SK-N-DZ (cell line): ENCODE measurements around the gene CCDC124. TPM values are rescaled to one million over a fixed set of nuclear protein-coding genes. Genes with fewer than 3 reads are reported as not detected.
"Not testable (repeated sequence)": the region's sequence is repeated elsewhere in the genome, so short reads cannot be mapped to it uniquely, and the experiment has no call there.

Experiments used
- DNase-seq: peaks from one replicate; pipeline ENCODE4 v3.0.0-alpha.2; 2015; ENCODE audit warnings: low spot score
- polyA plus RNA-seq, 2 experiments: library from polyadenylated mRNA; depleted of rRNA; stranded (reverse); fragments of >200 nt; gene quantifications; 2 replicates each; pipeline ENCODE4 v1.2.3, GENCODE V29; 2014

CCDC124 gene
- polyA plus RNA-seq (2014; cell fraction: cytosol; rRNA removed) = 29.3 and 53.5 TPM in 2 replicates
- polyA plus RNA-seq (2014; cell fraction: nucleus; rRNA removed) = 17.7 and 45.8 TPM in 2 replicates

DNA sequence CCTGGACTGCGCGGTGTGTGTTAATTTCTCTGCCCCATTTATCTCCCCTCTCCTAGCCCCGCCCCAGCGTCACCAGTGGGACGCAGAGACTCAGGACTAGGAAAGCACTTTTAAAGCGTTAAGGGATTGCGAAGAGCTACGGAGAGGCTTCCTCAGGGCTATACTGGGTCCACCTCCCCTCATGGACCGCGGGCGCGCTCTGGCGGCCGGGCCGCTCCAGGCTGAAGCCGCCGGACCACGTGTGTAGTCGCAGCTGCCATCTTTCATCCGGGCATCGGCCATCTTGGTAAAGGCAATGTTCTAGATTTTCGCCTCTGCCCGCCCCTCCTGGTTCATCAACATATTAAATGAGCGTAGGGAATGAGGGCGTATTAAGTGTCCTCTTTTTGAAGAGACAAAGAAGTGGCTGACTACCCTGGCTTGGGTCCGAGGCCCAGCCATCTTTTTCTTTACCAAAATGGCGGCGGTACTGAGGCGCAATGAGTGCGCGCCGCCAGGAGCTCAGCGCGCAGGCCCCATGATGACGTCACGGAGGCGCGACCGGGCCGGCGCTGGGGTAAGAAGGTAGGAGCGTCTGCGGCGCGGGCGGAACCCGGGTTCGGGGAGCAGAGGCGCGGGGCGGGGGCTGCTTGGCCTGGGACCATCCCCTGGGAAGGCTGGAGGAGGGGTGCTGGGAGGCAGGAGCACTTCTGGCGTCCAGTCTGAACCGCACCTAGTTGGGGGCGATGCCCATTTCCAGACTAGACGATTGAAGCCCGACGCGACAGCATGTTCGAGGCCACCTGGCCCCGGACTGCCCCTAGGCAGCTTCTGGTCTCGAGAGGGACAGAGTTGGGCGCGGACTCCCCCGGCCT lies at the start of gene CCDC124:
TSS of gene CCDC124 (plus strand) at position 531 of the 854 bp plus-strand sequence. CDS start 3,406 bp downstream, outside the sequence.
- peak; percentile 92 for DNase-seq

DNA sequence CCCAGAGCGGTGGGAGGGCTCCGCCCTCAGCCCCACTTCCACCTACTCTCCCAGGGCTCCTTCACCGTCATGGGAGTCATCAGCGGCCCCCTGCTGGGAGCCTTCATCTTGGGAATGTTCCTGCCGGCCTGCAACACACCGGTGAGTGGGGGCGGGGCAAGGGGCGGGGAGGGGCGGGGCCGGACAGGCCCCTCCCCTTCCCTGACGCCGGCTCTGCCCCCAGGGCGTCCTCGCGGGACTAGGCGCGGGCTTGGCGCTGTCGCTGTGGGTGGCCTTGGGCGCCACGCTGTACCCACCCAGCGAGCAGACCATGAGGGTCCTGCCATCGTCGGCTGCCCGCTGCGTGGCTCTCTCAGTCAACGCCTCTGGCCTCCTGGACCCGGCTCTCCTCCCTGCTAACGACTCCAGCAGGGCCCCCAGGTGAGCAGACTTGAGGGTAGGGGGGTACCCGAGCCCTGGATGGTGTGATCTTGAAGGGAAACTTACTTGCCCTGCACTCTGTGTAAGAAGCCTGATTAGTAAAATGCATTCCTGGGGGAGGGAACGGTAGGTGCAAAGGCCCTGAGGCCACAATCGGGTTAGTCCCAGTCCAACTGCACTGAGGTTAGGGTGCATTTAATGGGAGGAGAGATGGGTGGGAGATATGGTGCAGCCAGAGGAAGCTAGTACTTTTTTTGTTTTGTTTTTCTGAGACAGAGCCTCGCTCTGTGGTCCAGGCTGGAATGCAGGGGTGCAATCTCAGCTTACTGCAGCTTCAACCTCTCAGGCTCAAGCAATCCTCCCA lies 49.0 kb upstream of the CCDC124 start:
- DNase-seq = no peak

DNA sequence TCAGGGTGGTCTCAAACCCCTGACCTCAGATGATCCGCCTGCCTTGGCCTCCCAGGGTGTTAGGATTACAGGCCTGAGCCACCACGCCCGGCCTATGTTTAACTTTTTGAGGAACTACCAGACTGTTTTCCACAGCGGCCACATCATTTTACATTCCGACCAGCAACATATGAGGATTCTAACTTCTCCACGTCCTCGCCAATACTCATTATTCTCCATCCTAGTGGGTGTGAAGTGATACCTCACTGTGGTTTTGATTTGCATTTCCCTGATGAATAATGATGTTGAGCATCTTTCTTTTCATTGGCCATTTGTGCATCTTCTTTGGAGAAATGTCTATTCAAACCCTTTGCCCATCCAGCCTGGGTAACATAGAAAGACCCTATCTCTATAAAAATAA lies 46.3 kb upstream of the CCDC124 start:
- no peak for DNase-seq

GRCh38 chr19:17887221-17887620 lies 45.6 kb upstream of the CCDC124 start:
- not testable (repeated sequence) for DNase-seq

DNA sequence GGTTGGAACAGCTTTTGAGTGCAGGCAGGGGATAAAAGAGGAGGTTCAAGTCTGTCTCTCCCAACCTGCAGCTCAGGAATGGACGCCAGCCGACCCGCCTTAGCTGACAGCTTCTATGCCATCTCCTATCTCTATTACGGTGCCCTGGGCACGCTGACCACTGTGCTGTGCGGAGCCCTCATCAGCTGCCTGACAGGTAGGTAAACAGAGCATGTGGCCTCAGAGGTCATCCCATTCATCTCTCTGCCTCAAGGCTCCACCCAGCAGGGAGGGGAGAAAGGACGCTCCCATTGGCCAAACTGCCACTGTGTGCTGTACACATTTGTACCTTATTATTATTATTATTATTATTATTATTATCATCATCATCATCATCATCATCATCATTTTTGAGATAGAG lies 44.6 kb upstream of the CCDC124 start:
- no peak for DNase-seq

GRCh38 chr19:17889609-17890214 lies 43.1 kb upstream of the CCDC124 start:
- DNase-seq = no peak

DNA sequence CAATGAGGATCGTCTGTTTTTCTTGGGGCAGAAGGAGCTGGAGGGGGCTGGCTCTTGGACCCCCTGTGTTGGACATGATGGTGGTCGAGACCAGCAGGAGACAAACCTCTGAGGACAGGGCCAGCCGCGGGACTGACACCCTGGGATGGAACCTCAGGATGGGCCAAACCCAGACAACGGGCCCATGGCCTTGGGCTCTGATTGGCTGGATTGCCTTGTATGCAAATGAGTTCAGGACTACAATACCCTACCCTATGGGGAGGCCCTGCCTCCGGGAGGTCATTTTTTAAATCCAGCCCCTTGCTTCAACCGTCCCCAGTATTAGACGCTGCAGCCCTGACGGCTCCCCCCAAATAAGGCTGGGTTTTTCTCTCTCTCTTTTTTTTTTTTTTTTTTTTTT lies 39.0 kb upstream of the CCDC124 start:
- no peak for DNase-seq

DNA sequence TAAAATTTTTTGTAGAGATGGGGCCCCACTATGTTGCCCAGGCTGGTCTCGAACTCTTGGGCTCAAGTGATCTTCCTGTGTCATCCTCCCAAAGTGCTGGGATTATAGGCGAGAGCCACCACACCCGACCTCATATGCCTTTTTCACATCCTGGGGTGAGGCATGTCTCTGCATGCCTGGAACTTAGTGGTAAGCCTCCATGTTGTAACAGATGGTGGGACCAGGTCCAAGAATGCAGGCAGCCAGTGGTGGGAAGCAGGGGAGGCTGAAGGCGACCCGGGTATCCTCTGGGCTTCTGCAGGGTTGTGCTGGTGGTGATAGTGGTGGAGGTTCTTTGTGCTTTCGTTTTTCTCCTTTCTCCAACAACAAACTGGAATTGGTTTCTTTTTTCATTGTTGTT lies 30.1 kb upstream of the CCDC124 start:
- no peak for DNase-seq

DNA sequence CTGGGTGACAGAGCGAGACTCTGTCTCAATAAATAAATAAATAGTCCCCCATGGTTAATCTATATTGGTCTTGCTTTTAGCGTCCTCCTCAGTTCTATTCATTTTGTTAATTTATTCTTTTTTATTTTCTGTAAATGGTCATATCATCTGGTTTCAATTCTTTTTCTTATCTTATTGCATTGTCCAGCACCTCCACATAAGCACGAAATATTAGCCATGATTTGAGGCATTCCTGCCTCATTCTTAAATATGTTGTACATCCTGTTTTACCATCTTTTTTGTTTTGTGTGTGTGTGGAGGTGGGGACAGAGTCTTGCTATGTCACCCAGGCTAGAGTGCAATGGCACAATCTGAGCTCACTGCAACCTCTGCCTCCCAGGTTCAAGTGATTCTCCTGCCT lies 24.6 kb upstream of the CCDC124 start:
- DNase-seq = no peak

GRCh38 chr19:17909003-17909732 lies 23.6 kb upstream of the CCDC124 start:
- DNase-seq = no peak

DNA sequence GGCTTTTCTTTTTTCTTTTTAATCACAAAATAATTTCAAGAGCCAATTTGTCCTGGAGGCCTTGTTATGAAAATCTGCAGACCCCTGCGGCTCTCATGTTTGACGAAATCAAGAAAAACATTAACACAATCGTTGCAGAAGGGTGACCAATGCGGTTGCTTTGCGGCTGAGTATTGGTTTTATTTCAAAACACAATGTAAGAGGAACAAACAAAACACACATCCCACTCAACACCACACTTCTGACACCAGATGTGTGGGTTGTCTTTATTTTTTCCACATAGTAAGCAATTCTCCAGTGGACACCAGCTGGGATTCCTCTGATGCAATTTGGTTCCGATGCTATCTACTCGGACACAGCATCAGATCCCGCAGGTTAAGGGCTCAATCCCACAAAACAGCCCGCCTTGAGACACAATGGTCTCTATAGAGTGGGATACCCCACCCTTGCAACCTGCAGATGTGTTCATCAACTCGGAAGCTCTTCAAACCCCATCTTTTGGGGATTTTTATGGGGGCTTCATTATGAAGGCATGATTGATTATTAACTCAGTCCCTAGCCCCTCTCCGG lies 21.9 kb upstream of the CCDC124 start:
- no peak for DNase-seq

DNA sequence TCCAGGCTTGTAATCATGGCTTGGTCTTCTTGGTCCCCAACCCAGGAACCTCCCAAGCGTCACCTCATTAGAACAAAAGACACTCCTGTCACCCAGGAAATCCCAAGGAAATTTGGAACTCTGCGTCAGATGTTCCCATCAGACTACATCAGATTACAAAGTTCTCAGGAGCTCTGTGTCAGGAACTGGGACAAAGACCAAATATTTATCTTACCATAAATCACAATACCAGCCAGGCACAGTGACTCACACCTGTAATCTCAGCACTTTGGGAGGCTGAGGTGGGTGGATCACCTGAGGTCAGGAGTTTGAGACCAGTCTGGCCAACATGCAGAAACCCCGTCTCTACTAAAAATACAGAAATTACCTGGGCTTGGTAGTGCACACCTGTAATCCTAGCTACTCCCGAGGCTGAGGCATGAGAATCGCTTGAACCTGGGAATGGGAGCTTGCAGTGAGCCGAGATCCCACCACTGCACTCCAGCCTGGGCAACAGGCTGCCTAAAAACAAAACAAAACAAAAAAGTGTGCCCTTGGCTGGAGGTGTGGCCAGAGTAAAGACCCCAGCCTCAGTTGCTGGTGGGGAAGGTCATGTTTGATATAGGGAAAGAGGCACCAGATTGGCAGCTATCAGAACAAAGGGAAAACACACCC lies 16.7 kb upstream of the CCDC124 start:
- DNase-seq = no peak

DNA sequence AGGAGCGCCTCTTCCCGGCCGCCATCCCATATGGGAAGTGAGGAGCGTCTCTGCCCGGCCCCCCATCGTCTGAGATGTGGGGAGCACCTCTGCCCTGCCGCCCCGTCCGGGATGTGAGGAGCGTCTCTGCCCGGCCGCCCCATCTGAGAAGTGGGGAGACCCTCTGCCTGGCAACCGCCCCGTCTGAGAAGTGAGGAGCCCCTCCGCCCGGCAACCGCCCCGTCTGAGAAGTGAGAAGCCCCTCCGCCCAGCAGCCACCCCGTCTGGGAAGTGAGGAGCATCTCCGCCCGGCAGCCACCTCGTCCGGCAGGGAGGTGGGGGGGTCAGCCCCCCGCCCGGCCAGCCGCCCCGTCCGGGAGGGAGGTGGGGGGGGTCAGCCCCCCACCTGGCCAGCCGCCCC lies 14.7 kb upstream of the CCDC124 start:
- not testable (repeated sequence) for DNase-seq

DNA sequence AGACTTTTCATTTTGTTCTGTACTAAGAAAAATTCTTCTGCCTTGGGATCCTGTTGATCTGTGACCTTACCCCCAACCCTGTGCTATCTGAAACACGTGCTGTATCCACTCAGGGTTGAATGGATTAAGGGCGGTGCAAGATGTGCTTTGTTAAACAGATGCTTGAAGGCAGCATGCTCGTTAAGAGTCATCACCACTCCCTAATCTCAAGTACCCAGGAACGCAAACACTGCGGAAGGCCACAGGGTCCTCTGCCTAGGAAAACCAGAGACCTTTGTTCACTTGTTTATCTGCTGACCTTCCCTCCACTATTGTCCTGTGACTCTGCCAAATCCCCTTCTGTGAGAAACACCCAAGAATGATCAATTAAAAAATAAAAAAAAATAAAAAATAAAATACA lies 13.7 kb upstream of the CCDC124 start:
- not testable (repeated sequence) for DNase-seq

DNA sequence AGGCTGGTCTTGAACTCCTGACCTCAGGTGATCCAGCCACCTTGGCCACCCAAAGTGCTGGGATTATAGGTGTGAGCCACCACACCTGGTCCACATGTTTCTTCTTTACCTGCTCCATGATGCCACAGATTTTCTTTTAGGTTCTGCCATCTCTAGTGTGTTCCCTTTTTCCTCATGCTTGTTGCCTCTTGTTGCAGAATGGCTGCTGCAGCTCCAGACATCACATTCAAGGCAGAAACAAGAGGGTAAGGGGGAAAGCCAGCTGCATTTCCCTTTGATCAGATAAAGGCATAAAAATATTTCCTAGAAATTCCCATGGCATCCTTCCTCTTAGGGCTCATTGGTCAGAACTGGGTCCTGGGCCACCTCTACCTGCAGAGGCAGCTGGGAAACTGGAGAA lies 12.3 kb upstream of the CCDC124 start:
- no peak for DNase-seq

GRCh38 chr19:17922138-17922537 lies 10.7 kb upstream of the CCDC124 start:
- DNase-seq = no peak

GRCh38 chr19:17926044-17926443 lies 6.8 kb upstream of the CCDC124 start:
- DNase-seq = no peak

DNA sequence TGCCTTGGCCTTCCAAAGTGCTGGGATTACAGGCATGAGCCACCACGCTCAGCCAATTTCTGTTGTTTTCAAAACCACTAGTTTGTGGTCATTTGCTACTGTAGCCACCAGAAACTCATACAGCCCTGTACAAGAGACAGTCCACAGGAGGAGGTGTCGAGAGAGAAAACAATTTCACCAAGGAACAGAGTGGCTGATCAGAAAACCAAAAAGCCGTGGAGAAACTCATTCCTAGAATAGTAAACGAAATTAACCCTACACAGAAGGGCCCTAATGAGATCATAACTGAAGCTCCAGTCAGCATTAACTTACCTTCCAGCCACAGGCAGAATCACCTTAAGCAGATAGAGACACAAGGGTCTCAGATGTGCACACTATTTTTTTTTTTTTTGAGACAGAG lies 3.8 kb upstream of the CCDC124 start:
- DNase-seq = no peak

DNA sequence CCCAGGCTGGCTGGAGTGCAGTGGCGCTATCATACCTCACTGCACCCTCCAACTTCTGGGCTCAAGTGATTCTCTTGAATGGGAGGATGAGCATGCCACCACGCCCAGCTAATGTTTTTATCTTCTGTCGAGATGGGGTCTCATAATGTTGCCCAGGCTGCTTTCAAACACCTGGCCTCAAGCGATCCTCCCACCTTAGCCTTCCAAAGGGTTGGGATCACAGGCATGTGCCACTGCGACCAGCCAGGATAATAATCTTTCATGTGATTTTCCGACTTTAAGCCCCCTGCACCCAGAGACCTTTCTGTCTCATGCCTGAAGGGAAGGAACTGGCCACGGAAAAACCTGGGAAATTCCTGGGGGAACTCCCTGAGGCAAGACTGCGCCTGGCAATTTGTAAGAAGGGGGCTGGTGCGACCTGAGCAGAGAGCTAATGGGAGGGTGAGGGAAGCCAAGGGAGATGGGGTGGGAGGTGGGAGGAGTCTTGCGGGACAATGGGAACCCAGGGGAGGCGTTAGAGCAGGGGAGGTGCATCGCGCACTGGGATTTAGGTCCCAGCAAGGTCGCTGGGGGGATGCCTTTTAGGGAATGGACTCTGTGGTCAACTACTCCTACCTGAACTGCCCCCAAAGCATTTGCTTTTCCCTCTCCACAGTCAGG lies 1.2 kb upstream of the CCDC124 start:
- DNase-seq = peak; percentile 57
